Measurements from ENCODE around the gene NR5A1.

The NR5A1 gene

DNA sequence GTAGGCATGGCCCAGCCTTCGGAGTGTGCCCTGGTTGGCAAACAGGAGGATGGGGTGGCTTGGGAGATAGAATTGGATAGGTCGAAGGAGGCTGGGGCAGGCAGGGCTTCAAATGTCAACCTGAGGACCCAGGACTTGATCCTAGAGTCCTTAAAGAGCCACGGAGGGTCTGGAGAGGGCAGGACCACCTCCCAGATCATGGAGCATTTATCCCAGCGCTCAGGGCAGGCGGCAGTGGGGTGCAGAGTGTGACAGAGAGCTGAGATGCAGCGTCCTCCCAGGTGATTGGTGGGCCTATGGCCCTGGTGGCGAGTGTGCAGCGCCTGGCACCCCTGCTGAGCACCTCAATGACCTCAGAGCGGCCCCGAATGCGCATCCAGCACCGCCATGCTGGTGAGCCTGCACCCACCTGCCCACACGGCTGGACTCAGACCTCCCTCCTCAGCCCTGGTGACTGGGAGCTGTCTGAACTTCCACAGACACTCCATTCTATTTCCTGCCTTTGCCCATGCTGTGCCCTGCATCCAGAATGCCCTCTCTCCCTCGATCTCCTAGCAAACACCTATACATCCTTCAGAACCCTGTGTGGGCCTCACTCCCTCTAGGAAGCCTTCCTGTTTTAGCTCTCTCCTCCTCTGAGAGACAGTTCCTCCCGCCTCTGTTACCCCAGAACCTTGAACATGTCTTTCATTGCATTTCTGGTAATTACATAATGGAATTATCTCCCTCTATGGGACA, 50.7 kb downstream of the NR5A1 start:
- no peak for DNase-seq

GRCh38 chr9:124455820-124456219, 51.4 kb downstream of the NR5A1 start:
- DNase-seq = no peak

DNA sequence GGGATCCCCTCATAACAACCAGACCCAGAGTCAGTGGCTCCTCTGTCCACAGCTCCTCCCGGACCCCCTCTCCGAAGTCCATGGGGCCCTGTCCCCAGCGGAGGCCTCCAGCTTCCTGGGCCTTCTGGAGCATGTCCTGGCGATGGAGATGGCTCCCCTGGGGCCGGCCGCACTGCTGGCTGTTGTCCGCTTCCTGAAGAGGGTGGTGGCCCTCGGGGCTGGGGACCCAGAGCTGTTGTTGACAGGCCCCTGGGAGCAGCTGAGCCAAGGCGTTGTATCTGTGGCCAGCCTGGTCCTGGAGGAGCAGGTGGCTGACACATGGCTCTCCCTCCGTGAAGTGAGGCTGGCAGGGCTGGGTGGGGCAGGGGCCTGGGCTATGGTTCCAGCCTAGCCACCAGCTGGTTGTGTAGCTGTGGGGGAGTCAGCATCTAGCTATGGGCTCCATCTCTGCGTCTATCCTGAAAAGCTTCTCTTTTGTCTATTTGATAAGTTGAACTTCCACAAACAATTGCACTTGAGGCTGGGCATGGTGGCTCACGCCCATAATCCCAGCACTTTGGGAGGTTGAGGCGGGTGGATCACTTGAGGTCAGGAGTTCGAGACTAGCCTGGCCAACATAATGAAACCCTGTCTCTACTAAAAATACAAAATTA, 52.3 kb downstream of the NR5A1 start:
- DNase-seq = no peak

DNA sequence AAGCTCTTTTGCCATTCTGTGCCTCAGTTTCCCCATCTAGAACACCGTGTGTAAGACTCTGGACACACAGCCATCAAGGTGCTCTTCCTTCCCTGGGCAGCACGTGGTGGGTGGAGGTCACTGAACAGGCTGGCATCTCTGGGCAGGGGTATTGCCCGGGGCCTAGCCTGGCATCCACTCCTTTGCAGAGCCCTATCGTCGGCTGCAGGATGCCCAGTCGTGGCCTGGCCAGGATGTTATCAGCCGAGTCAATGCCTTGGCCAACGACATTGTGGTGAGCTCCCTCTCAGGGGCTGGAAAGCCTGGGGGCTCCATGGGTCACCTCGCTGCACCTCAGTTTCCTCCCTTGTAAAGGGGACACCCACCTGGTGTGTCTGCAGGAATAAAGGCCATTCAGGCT, 52.9 kb downstream of the NR5A1 start:
- DNase-seq = no peak

DNA sequence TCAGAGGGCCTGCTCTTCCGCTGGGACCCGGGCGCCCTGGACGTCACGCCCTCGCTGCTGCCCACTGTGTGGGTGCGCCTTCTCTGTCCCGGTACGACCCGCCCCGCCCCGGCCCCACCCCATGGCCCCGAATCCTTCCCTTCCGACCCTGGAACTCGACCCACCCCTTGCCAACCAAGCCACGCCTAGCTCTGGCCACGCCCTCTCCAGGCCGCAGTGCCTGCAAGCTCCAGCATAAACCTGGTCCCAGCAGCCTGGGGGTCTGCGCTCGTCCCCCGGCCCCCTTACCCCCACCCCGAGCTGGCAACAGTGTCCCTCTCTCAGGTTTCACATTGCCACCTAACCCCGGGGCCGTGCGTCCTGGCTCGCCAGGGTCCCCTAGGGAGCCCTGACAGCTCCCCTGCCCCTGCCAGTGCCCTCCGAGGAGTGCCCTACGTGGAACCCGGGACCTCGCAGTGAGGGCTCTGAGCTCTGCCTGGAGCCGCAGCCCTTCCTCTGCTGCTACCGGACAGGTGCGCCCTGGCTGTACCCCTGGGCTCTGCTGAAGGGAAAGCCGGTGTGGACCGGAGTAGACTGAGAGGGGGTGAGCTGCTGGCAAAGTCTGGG, 53.5 kb downstream of the NR5A1 start:
- no peak for DNase-seq

GRCh38 chr9:124452841-124453585, 54.2 kb downstream of the NR5A1 start:
- DNase-seq = no peak

DNA sequence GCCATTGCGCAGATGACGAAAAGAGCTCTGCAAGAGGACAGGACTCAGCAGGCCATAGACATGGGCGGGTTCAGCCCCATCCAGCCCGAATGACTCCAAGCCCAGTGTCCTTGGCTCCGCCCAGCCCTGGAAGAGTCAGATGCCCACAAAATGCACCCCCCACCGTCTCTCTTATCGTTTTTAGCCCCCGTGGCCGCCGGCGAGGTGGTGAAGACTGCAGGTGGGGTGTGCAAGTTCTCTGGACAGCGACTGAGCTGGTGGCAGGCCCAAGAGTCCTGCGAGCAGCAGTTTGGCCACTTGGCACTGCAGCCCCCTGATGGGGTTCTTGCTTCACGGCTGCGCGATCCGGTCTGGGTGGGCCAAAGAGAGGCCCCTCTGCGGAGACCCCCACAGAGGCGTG, 54.9 kb downstream of the NR5A1 start:
- no peak for DNase-seq

DNA sequence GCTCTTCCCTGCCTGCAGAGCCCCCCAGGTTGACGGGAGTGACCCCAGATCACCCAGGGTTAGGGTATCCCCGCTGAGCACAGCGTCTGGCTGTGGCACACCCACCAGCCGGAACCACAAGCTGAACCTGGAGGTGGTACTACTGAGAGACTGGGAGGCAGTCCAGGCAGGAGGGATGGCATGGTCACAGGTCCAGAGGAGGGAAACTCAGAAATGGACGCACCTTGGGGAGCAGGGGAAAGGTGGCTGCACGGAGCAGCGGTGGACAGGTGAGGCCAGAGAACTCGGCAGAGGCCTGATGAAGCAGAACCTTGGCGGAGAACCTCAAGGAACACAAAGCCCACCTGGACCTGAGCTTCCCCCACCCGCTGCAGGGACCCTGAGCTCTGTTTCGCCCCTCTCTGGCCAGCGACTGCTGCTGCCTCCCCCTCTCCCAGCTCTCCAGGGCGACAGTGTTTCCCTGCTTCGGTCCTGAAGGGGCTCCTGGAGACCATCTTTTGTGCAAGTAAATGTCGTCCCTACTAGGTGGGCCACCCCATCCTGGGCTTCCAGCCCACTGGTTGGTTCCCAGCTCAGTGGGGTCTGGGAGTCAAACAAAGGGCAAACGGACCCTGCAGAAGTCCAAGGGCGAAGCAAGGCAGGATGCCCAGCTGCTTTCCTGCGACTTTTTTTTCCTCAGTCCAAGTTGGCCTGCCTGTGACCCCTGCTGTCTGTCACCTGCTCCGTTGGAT, 56.1 kb downstream of the NR5A1 start:
- DNase-seq = no peak

DNA sequence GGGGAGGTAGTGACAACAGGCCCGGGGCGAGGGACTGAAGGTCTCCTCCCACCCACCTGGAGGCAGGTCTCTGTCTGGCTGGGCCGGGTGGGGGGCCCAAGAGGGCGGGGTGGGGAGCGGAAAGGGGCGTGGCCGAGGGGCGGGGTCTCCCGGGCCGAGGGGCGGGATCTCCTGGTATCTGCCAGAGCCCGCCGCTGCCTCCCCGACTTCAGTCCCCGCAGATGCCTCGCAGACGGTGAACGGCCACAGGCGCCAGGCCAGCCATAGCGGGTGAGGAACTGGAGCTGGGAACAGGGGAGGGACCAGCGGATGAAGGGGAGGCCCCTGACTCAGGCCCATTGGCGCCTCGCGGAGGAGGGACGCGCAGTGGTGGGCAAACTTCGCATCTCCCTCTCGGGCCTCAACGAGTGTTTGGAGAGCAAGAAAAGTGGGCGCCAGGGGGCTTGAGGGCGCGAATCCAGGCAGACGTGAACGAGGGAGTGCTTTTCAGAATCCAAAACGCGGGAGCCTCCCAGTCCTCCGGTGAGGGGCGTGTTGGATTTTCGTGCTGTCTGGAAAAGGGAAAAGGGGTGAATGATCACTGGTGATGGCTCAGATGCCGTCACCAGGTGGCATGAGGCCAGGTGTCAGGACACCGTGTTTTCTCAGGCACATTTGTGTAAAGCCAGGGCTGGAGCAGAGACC, 56.8 kb downstream of the NR5A1 start, which contains the start of gene ADGRD2:
Gene ADGRD2 (plus strand): TSS at position 211 of the 684 bp plus-strand sequence. CDS start 1,216 bp downstream, outside the sequence.
- DNase-seq = peak; percentile 55

GRCh38 chr9:124449381-124450151, 57.6 kb downstream of the NR5A1 start:
- no peak for DNase-seq

- DNase-seq = no peak
Observed at GRCh38 chr9:124448019-124448418, 59.2 kb downstream of the NR5A1 start.

DNA sequence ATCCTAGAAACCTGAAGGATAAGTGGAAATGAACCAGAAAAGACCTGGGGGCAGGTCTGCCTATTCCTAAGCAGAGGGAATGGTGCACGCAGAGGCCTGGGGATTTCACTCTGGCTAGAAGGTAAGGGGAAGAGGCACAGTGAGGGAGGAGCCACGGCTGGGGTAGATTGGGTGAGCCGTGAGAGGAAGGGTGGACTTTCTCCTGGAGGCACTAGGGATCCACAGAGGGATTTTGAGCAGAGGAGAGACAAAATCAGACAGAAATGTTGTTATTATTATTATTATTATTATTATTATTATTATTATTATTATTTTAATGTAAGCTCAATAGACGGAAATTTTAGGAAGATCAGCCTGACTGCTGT, 59.9 kb downstream of the NR5A1 start:
- no peak for DNase-seq

DNA sequence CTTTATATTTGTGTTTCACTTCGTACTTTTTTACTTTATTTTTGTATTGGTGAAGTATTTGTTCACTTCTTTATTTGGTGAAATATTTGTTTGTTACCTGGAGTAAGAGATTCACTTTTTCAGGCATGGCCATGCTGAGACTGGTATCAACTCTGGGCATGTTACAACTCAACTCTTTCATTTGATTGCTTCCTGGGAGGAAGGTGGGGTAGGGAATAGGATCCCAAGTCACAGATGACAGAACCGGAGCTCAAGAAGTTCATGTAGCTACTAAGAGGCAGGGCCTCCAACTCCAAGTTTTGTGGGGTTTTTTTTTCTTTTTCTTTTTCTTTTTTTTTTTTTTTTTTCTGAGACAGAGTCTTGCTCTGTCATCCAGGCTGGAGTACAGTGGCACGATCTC, 63.0 kb downstream of the NR5A1 start:
- DNase-seq = no peak

DNA sequence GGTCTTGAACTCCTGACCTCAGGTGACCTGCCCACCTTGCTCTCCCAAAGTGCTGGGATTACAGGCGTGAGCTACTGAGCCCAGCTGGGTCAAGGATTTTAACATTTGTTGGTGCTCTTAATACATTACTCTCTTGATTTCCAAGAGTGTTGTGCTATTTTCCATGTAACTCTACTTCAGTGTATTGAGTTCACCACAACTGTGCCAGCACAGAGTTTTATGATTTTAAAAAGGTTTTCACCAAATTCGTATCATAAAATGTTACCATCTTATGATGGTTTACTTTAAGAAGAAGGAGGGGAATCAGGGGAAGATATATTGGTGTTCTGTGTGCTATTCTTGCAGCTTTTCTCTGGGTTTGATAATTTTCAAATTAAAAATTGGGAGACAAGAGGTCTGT, 63.6 kb downstream of the NR5A1 start:
- no peak for DNase-seq

GRCh38 chr9:124442826-124443225, 64.4 kb downstream of the NR5A1 start:
- DNase-seq = no peak

DNA sequence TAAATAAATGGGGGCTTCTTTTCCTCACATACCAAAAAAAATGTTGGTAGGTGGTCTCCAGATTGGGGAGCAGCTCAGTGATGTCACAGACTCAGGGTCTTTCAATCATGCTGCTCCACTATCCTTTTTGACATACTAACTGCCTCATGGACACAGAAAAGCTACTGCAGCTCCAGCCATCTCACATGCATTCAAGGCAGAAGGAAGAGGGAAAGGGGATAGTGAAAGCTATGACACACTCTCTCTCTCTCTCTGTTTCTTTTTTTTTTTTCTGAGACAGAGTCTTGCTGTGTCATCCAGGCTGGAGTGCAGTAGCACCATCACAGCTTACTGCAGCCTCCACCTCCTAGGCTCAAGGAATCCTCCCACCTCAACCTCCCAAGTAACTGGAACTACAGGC, 64.8 kb downstream of the NR5A1 start:
- DNase-seq = no peak

DNA sequence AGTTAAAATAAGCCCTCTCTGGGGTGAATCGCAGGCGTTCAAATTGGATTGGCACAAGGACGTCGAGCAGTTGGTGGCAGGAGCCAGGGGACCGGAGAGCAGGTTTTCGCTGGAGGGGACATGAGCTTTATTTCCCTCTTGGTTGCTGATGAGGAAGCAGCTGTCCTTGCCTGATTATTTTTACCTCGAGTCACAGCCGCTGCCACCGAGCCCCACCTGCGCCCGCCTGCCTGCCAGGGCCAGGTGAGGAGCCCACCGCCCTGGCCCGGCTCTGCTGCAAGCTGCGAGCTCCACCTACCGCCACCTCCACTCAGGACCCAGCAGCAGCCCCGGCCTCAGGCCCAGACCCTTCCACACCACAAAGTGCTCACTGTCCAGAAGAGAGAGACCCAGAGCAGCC, 65.9 kb downstream of the NR5A1 start:
- DNase-seq = no peak

DNA sequence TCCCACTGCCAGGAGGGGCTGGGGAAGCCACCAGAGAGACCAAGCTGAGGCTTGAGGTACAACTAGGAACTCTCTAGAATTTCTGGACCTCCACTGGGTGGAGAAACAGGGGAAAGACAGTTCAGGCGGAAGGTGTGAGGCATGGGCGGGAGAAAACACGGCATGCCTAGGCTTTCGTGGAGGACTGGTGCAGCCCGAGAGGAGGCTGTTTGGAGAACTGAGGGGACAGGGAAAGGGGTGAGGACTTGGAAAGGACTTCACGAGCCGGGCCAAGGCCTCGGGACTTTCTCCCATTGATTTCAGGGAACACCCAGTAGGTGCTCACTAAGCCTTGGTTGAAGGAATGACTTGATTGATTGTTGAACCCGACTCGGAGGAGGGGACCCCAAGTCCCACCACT, 66.4 kb downstream of the NR5A1 start:
- DNase-seq = no peak

GRCh38 chr9:124439686-124440243, 67.4 kb downstream of the NR5A1 start:
- DNase-seq = no peak

- no peak for DNase-seq
Observed at GRCh38 chr9:124439086-124439485, 68.1 kb downstream of the NR5A1 start.

GRCh38 chr9:124438091-124438490, 69.1 kb downstream of the NR5A1 start:
- no peak for DNase-seq

Measured in right hindlimb (tissue), 1 donor.